Measurements from ENCODE around the gene PGAP1. TPM values are rescaled to one million over a fixed set of nuclear protein-coding genes. Genes with fewer than 3 reads are reported as not detected.
A peak's percentile ranks its signal among the peaks of the same experiment; 100 is the strongest.

The PGAP1 gene, protein sequence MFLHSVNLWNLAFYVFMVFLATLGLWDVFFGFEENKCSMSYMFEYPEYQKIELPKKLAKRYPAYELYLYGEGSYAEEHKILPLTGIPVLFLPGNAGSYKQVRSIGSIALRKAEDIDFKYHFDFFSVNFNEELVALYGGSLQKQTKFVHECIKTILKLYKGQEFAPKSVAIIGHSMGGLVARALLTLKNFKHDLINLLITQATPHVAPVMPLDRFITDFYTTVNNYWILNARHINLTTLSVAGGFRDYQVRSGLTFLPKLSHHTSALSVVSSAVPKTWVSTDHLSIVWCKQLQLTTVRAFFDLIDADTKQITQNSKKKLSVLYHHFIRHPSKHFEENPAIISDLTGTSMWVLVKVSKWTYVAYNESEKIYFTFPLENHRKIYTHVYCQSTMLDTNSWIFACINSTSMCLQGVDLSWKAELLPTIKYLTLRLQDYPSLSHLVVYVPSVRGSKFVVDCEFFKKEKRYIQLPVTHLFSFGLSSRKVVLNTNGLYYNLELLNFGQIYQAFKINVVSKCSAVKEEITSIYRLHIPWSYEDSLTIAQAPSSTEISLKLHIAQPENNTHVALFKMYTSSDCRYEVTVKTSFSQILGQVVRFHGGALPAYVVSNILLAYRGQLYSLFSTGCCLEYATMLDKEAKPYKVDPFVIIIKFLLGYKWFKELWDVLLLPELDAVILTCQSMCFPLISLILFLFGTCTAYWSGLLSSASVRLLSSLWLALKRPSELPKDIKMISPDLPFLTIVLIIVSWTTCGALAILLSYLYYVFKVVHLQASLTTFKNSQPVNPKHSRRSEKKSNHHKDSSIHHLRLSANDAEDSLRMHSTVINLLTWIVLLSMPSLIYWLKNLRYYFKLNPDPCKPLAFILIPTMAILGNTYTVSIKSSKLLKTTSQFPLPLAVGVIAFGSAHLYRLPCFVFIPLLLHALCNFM
- total RNA-seq, result 10 to 100 TPM in 1 of 4 donors, 1 to 10 TPM in 3; 4.3 to 10.2 (median 6.9) TPM

DNA sequence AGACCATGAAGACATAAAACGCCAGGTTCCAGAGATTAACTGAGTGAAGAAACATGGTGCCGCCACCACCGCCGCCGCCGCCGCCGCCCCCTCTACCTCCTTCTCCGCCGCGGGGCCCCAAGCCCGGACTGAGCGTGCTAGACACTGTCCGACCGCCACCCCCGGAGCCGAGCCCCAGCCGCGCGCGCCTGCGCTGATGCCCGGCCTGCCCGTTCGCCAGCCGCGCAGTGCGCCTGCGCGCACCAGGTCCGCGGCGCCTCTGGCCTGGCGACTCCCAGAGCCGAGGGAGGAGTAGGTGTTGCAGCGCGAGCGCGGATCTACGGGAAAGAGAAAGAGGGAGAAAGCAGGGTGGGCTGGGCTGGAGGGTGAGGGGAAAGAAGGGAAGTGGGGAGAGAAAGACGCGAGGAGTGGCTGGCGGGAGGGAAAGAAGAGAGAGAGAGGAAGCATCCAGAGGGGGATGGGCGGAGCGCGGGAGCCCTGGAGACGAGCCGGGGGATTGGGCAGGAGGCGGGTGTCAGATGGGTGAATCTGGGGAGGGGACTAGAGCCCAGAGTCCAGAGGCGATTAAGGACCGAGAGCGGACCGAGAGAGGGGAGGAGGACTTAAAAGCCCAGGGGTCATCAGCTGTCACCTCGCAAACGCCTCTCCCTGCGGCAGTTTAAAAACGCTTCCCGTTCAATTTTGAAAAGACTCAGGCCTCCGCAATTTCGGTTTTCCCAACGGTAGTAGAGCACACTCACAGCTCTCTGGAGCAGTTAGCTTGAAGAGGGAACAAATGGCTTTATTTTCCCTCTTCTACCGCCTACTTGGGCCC lies at the start of gene PGAP1:
PGAP1 (minus strand) TSS at position 146 of the 814 bp plus-strand sequence; CDS start at position 55, 91 bp downstream.
- no peak for TF ChIP-seq EP300 (IDR thresholded peaks at IDR 0.05)
- peak; percentile 61 for TF ChIP-seq POLR2AphosphoS5 (IDR thresholded peaks at IDR 0.05)
- peak; percentile 61 to 65 for TF ChIP-seq POLR2A (IDR thresholded peaks at IDR 0.05)
- TF ChIP-seq, protein P1, sequence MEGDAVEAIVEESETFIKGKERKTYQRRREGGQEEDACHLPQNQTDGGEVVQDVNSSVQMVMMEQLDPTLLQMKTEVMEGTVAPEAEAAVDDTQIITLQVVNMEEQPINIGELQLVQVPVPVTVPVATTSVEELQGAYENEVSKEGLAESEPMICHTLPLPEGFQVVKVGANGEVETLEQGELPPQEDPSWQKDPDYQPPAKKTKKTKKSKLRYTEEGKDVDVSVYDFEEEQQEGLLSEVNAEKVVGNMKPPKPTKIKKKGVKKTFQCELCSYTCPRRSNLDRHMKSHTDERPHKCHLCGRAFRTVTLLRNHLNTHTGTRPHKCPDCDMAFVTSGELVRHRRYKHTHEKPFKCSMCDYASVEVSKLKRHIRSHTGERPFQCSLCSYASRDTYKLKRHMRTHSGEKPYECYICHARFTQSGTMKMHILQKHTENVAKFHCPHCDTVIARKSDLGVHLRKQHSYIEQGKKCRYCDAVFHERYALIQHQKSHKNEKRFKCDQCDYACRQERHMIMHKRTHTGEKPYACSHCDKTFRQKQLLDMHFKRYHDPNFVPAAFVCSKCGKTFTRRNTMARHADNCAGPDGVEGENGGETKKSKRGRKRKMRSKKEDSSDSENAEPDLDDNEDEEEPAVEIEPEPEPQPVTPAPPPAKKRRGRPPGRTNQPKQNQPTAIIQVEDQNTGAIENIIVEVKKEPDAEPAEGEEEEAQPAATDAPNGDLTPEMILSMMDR (IDR thresholded peaks at IDR 0.05), result peak in 1 of 4 experiments; percentile 12
- 1 to 2% methylated on average over 10 to 19 of the region's 62 CpGs for WGBS, 2 donors (ENCODE audit: low coverage in 1 of 2)
- Histone ChIP-seq H3K9me3 (no peaks in the 10 kb centered on the region), H3K4me3 (peak within 1 kb of the TSS; percentile 62 to 87), H3K4me1 (peaks cover 0 to 29% (median 2%) of the 10 kb centered on the region in 3 donors), H3K36me3 (no peaks in the 10 kb centered on the region), H3K27me3 (no peaks in the 10 kb centered on the region), H3K27ac (peak within 1 kb of the TSS; percentile 86 to 96 (median 90))
- ATAC-seq, result peak; percentile 98

DNA sequence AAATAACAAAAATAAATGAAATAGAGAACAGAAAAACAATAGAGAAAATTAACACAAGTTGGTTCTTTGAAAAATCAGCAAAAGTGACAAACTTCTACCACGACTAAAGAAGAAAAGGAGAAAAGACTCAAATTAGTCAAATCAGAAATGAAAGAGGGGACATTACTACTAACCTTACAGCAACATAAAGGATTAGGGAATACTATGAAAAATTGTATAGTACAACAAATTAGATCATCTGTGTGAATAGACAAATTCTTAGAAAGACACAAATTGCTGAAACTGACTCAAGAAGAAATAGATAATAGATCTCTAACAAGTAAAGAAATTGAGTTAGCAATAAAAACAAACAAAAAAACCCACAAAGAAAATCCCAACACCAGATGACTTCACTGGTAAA lies 48.5 kb upstream of the PGAP1 start:
- H3K36me3 ChIP-seq, result no peaks in the 10 kb centered on the region
- WGBS, 2 donors (ENCODE audit: low coverage in 1 of 2), result 50 to 71% methylated on average over 1 of the region's 1 CpG
- no peak overlapping the region for H3K4me3 ChIP-seq
- no peaks in the 10 kb centered on the region for H3K4me1 ChIP-seq
- no peaks in the 10 kb centered on the region for H3K27me3 ChIP-seq
- H3K27ac ChIP-seq, result no peak overlapping the region
- TF ChIP-seq POLR2AphosphoS5 (IDR thresholded peaks at IDR 0.05) (no peak), POLR2A (IDR thresholded peaks at IDR 0.05) (no peak), EP300 (IDR thresholded peaks at IDR 0.05) (no peak)
- TF ChIP-seq, protein P1 (IDR thresholded peaks at IDR 0.05), result no peak
- no peak for ATAC-seq
- no peaks in the 10 kb centered on the region for H3K9me3 ChIP-seq

DNA sequence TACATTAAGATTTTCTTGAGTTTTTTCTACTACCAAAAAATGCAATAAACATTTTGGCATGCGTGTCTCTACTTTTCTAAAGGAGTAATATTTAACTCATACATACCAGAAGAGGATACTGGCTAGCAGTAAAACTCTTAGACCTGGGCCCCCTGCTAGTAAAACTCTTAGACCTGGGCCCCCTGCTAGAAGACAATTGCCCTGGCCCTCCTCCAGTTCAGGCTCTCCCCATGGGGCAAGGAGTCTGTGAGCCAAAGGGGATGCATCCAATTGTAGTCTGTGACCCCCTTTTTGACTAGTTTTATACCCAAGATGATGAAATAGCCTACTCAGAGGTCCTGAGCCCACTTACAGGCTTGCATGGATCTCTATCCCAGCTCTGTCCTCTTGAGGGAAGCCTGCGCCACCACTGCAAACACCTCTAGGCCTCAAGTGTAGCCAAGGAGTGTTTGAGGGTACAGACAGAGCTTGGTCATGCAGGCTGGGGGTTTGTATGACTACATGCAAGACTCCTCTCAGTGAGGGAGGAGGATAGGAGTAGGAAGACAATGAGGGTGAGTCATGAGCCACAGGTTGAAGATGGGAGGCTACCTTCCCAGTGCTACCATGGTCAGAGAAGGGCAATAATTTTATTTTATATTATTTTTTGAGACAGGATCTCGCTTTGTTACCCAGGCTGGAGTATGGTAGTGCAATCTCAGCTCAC lies 45.2 kb upstream of the PGAP1 start:
- Histone ChIP-seq H3K27me3 (no peaks in the 10 kb centered on the region), H3K4me1 (no peaks in the 10 kb centered on the region), H3K9me3 (no peaks in the 10 kb centered on the region), H3K27ac (no peak overlapping the region), H3K4me3 (no peak overlapping the region), H3K36me3 (no peaks in the 10 kb centered on the region)
- TF ChIP-seq POLR2AphosphoS5 (IDR thresholded peaks at IDR 0.05) (no peak), EP300 (IDR thresholded peaks at IDR 0.05) (no peak), POLR2A (IDR thresholded peaks at IDR 0.05) (no peak)
- TF ChIP-seq, protein P1 (IDR thresholded peaks at IDR 0.05), result no peak
- ATAC-seq, result no peak
- WGBS, 2 donors (ENCODE audit: low coverage in 1 of 2), result 79 to 83% methylated on average over 2 to 3 of the region's 3 CpGs

DNA sequence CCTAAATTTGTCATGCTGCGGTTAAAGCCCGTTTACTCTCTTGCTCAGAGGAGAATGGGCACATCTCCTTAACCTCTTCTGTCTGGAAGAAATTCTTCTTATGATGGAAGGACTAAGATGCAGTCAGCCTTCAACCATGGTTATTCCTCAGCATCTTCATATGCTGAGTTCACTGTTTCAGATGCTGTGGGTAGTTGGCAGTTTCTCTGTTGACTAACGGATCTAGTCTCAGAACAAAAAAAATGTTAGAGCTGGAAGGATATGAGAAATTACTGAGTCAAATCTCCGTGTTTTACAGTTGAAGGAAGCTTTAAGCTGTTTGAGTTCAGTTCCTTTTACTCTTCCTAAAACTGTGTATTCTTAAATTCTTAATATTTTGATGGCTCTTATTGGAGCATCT lies 43.6 kb upstream of the PGAP1 start:
- Histone ChIP-seq H3K36me3 (no peaks in the 10 kb centered on the region), H3K4me1 (no peaks in the 10 kb centered on the region), H3K27ac (no peak overlapping the region), H3K9me3 (no peaks in the 10 kb centered on the region), H3K27me3 (no peaks in the 10 kb centered on the region), H3K4me3 (no peak overlapping the region)
- TF ChIP-seq, protein P1 (IDR thresholded peaks at IDR 0.05), result no peak
- TF ChIP-seq POLR2A (IDR thresholded peaks at IDR 0.05), result no peak
- no peak for TF ChIP-seq POLR2AphosphoS5 (IDR thresholded peaks at IDR 0.05)
- TF ChIP-seq EP300 (IDR thresholded peaks at IDR 0.05), result no peak
- 41 to 75% methylated on average over 4 of the region's 4 CpGs for WGBS, 2 donors (ENCODE audit: low coverage in 1 of 2)
- no peak for ATAC-seq
